HG03432 (cell line): ENCODE measurements around the gene NCS1.

Source experiments
- ATAC-seq: cut with Tn5 transposase; IDR thresholded peaks from one replicate; pipeline ENCODE4 v1.9.1; 2021; ENCODE audit warnings: mild to moderate bottlenecking, moderate library complexity; ENCODE audit not compliant: unreplicated experiment

Gene NCS1

GRCh38 chr9:130284690-130285089 is 112.5 kb downstream of the NCS1 start:
- ATAC-seq, result no peak

- ATAC-seq, result no peak
Observed at GRCh38 chr9:130285271-130285670, 113.1 kb downstream of the NCS1 start.

- no peak for ATAC-seq
Observed at GRCh38 chr9:130286072-130286770, 114.0 kb downstream of the NCS1 start.
